ENCODE results near the gene CDH22.

CDH22 gene

GRCh38 chr20:46129955-46130481 is 178.3 kb downstream of the CDH22 start:
- Histone ChIP-seq H3K79me2 (peaks cover 2% of the 10 kb centered on the region), H2AFZ (no peak overlapping the region), H3K9ac (no peak overlapping the region), H3K27ac (no peak overlapping the region), H3K36me3 (ENCODE audit: control insufficient read depth, insufficient read depth, low read length) (no peaks in the 10 kb centered on the region), H3K27me3 (ENCODE audit: control insufficient read depth, insufficient read depth, low read length) (no peaks in the 10 kb centered on the region), H3K4me3 (ENCODE audit: low read depth, low read length) (no peak overlapping the region), H3K4me1 (peaks cover 14% of the 10 kb centered on the region), H3K9me3 (ENCODE audit: control insufficient read depth, low read length) (no peaks in the 10 kb centered on the region), H3K4me2 (ENCODE audit: low read length) (no peak overlapping the region)
- TF ChIP-seq CTCF (IDR thresholded peaks at IDR 0.05): no peak

- Histone ChIP-seq H3K27ac (no peak overlapping the region), H3K79me2 (peaks cover 4% of the 10 kb centered on the region), H2AFZ (no peak overlapping the region), H3K27me3 (ENCODE audit: control insufficient read depth, insufficient read depth, low read length) (no peaks in the 10 kb centered on the region), H3K4me3 (ENCODE audit: low read depth, low read length) (no peak overlapping the region), H3K4me2 (ENCODE audit: low read length) (no peak overlapping the region), H3K4me1 (peaks cover 14% of the 10 kb centered on the region), H3K9me3 (ENCODE audit: control insufficient read depth, low read length) (no peaks in the 10 kb centered on the region), H3K36me3 (ENCODE audit: control insufficient read depth, insufficient read depth, low read length) (no peaks in the 10 kb centered on the region), H3K9ac (no peak overlapping the region)
- TF ChIP-seq CTCF (IDR thresholded peaks at IDR 0.05): peak; percentile 68
These were observed 179.8 kb downstream of the CDH22 start for GRCh38 chr20:46128310-46129151.

- H3K4me2 ChIP-seq (ENCODE audit: low read length): no peak overlapping the region
- no peak overlapping the region for H3K27ac ChIP-seq
- H3K36me3 ChIP-seq (ENCODE audit: control insufficient read depth, insufficient read depth, low read length): no peaks in the 10 kb centered on the region
- H2AFZ ChIP-seq: no peak overlapping the region
- H3K9me3 ChIP-seq (ENCODE audit: control insufficient read depth, low read length): no peaks in the 10 kb centered on the region
- H3K4me1 ChIP-seq: peaks cover 22% of the 10 kb centered on the region
- no peak overlapping the region for H3K4me3 ChIP-seq (ENCODE audit: low read depth, low read length)
- no peak for TF ChIP-seq CTCF (IDR thresholded peaks at IDR 0.05)
- H3K27me3 ChIP-seq (ENCODE audit: control insufficient read depth, insufficient read depth, low read length): no peaks in the 10 kb centered on the region
- peaks cover 4% of the 10 kb centered on the region for H3K79me2 ChIP-seq
- no peak overlapping the region for H3K9ac ChIP-seq
These were observed 180.8 kb downstream of the CDH22 start for GRCh38 chr20:46127396-46128010.

GRCh38 chr20:46126440-46127056 is 181.8 kb downstream of the CDH22 start:
- no peak overlapping the region for H3K4me2 ChIP-seq (ENCODE audit: low read length)

More at GRCh38 chr20:46126440-46127056, 181.8 kb downstream of the CDH22 start:
- no peaks in the 10 kb centered on the region for H3K27me3 ChIP-seq (ENCODE audit: control insufficient read depth, insufficient read depth, low read length)
- no peak overlapping the region for H3K4me3 ChIP-seq (ENCODE audit: low read depth, low read length)
- H3K79me2 ChIP-seq: peaks cover 4% of the 10 kb centered on the region
- H3K9me3 ChIP-seq (ENCODE audit: control insufficient read depth, low read length): no peaks in the 10 kb centered on the region
- no peak for TF ChIP-seq CTCF (IDR thresholded peaks at IDR 0.05)
- no peak overlapping the region for H3K27ac ChIP-seq
- no peak overlapping the region for H2AFZ ChIP-seq
- H3K9ac ChIP-seq: no peak overlapping the region
- H3K4me1 ChIP-seq: peaks cover 24% of the 10 kb centered on the region
- H3K36me3 ChIP-seq (ENCODE audit: control insufficient read depth, insufficient read depth, low read length): no peaks in the 10 kb centered on the region

Data from parathyroid adenoma (tissue), 2 donors.